HG02759 (cell line): ENCODE measurements around the gene CYB561D1.

Experiments
- ATAC-seq: cut with Tn5 transposase; IDR thresholded peaks from one replicate; pipeline ENCODE4 v1.9.1; 2021; ENCODE audit warnings: mild to moderate bottlenecking, moderate library complexity; ENCODE audit not compliant: unreplicated experiment

The CYB561D1 gene

DNA sequence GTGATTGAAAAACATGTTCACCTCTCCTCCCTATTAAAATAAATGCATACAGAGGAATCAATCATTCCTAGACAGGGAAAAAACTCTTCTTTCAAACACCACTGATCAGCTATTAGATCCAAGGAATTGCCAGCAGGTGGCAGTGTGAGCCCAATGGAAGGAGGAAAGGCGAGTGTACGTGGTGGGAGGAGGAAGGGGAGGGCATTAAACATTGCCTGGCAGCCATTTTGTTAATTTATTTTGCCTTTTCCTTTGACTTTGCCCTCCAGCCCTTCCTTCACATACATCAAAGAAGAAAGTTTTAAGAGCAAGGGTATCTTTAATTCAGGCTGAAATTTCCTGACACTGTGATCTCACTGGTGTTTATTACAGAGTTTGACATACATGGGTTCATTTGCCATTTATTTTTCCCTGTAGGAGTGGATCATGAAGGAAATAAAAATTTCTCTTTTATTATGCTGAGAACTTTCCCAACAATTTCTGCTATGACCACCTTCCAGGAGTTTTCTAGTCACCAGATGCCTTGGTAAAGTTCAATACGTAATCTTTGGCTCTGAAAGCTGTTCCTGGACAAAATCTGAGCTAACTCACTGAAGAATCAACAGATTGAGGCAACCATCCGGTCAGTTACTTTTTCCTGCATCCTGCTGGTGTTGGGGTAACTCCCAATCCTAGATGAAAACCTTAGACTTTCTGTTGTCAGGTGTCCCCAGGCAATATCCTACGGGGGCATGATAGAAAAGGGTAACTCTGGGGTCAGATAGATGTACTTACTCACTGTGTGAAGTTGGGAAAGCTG lies 52.6 kb downstream of the CYB561D1 start:
- peak; percentile 37 for ATAC-seq

DNA sequence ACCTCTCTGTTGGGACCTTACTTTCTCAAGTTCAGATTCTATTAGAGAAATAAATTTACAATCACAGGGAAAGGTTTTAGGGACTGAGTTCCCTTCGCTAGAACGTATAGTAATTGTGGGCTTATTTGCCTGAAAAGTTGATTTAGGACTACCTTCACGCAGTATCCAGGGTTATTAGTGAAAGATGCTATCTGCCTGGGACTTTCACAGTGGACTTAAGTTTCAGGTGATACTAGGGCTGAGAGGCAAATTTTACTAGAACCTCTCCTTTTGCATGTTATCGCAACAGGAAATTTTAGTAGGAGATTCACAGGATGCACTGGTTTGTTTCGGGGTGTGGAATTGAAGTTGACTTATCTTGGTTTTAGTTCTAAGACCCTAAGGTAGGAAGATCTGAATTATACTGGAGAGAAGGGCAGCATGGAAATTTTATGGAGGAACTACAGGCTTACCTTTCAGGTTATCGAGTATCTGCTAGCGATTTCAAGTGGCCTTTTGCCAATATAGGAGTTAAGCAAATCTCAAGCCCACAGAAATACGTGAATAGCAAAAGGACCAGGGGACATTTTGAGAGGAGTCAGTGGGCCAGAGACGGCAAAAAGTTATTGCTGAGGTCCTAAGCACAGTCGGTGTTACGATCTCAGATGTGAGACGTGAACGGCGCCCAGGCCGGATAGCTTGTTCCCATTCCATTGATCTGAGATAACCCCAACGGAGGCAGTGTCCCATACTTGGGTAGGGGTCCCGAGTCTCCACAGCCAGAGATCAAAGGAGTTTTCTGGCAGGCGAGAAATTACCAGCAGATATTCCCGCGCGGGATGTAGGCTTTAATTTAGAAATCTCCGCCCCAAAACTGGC lies 53.8 kb downstream of the CYB561D1 start:
- no peak for ATAC-seq

DNA sequence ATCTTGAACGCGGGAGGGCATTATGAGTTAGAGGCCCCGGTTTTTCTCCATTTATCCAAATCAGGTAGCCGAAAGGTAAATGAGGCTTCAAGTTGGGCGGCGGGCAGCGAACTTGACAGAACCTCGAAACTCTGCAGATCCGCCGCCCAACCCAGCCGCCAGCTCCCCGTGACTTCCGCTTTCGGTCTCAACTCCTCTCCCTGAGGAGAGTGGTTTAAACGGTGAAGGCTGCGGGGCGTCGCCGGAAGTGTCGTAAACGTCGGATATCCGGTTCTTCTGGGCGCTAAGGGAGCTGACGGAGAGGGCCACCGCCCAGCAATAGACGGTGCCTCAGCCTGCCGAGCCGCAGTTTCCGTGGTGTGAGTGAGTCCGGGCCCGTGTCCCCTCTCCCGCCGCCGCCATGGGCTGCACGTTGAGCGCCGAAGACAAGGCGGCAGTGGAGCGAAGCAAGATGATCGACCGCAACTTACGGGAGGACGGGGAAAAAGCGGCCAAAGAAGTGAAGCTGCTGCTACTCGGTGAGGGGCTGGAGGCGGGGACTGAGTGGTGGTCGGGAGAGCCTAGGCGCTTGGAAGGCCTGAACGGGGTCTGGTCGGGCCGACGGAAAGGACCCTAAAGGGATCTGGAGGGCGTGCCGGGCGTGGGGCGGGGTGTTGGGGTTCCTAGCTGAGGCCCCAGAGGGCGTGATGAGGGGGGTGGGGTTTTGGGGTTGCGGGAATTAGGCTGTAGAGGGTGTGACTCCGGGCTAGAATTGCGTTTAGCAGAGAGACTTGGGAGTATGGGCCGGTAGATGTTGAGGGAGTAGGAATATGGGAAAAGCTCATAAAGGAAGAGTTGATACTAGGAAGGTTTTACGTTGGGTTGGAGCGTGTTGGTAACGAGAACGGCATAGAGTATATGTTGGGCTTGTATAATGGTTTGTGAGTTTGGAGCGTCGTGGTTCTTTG lies 54.7 kb downstream of the CYB561D1 start, which contains the start of gene GNAI3:
Gene GNAI3 (plus strand): TSS at position 295 of the 947 bp plus-strand sequence. CDS start 106 bp downstream, at position 401.
- ATAC-seq, result peak; percentile 94
